ENCODE measurements around the gene RPTOR. TPM values are rescaled to one million over a fixed set of nuclear protein-coding genes. Genes with fewer than 3 reads are reported as not detected.
A peak's percentile ranks its signal among the peaks of the same experiment; 100 is the strongest.

Gene RPTOR
- total RNA-seq, 1 donor from 2014 or later: 62.4 TPM

DNA sequence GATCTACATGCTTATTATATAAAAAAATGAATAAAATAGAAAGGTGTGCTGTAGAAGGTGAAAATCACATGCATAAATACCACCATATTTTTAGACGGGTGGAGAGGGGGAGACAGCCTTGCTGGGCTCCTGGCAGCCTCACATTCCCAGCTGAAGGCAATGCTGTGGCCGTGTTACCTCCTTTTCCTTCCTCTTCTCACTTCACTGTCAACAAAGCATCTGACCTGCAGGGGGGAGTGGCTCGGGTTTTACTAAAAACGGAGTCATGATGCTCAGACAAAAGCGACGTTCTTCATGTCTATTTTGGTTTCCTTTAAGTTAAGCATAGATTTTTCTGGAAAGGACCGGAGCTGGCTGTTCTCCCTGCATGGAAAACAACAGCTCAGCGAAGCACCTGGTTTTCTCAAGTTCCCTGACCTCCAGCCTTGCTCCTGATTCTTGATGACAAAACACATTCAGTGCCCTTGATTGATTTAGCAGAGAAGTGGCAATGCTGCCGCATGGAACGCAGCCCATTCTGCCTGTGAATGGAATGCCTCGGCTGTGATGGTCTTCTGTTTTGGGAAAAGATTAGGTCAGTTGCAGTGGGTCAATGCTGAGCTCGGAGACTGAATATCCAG, 5.5 kb upstream of the RPTOR start:
- H3K4me1 Mint-ChIP-seq (ENCODE audit: low read depth): peaks cover 9% of the 10 kb centered on the region
- no peaks in the 10 kb centered on the region for H3K36me3 Mint-ChIP-seq (ENCODE audit: low read depth)
- peaks cover 8% of the 10 kb centered on the region for H3K27me3 Mint-ChIP-seq (ENCODE audit: low read depth)
- intact Hi-C loops (cut with micrococcal nuclease): no loop called here
- H3K9me3 Mint-ChIP-seq: no peaks in the 10 kb centered on the region
- DNase-seq (ENCODE audit: low spot score): no peak
- no peak overlapping the region for H3K27ac Mint-ChIP-seq
- H3K4me3 Mint-ChIP-seq (ENCODE audit: low read depth): no peak overlapping the region

GRCh38 chr17:80545499-80545826, 825 bp downstream of the RPTOR start:
- no peaks in the 10 kb centered on the region for H3K27me3 Mint-ChIP-seq (ENCODE audit: low read depth)
- no peaks in the 10 kb centered on the region for H3K9me3 Mint-ChIP-seq
- peaks cover 25% of the 10 kb centered on the region for H3K4me1 Mint-ChIP-seq (ENCODE audit: low read depth)
- peaks cover 7% of the 10 kb centered on the region for H3K36me3 Mint-ChIP-seq (ENCODE audit: low read depth)
- peak overlapping the region; percentile 94 for H3K27ac Mint-ChIP-seq
- DNase-seq (ENCODE audit: low spot score): no peak
- intact Hi-C loops (cut with micrococcal nuclease): loop anchor here (10.0 kb wide), 1 partner anchor 131 kb away; the partner anchor contains the start of gene ENDOV
- peak overlapping the region; percentile 93 for H3K4me3 Mint-ChIP-seq (ENCODE audit: low read depth)

GRCh38 chr17:80546267-80546666, 1.6 kb downstream of the RPTOR start:
- Mint-ChIP-seq H3K36me3 (ENCODE audit: low read depth) (peaks cover 7% of the 10 kb centered on the region), H3K4me1 (ENCODE audit: low read depth) (peaks cover 25% of the 10 kb centered on the region), H3K27me3 (ENCODE audit: low read depth) (no peaks in the 10 kb centered on the region), H3K27ac (peak overlapping the region; percentile 94), H3K4me3 (ENCODE audit: low read depth) (peak overlapping the region; percentile 93), H3K9me3 (no peaks in the 10 kb centered on the region)
- no peak for DNase-seq (ENCODE audit: low spot score)
- intact Hi-C loops (cut with micrococcal nuclease): loop anchor here (10.0 kb wide), 1 partner anchor 131 kb away; the partner anchor contains the start of gene ENDOV

DNA sequence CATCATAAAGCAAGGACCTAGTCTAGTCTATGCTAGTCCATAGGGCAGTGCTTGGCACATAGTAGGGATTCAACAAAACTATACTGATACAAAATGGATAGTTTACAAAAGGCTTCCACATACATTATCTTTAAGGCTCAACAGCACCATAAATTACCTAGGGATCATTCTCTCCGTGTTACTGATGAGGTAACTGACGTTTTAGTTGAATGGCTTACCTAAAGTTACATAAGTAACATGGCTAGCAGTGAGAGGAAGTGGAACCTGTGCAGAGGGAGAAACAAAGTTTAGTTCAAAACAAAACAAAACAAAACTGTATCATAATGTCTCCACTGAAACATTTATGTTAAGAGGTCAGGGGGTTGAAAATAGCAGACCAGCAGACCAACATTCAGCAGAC, 7.9 kb downstream of the RPTOR start:
- Mint-ChIP-seq H3K4me3 (ENCODE audit: low read depth) (no peak overlapping the region), H3K27me3 (ENCODE audit: low read depth) (no peaks in the 10 kb centered on the region), H3K27ac (no peak overlapping the region), H3K9me3 (no peaks in the 10 kb centered on the region), H3K36me3 (ENCODE audit: low read depth) (peaks cover 11% of the 10 kb centered on the region), H3K4me1 (ENCODE audit: low read depth) (peaks cover 5% of the 10 kb centered on the region)
- no peak for DNase-seq (ENCODE audit: low spot score)
- intact Hi-C loops (cut with micrococcal nuclease): no loop called here

DNA sequence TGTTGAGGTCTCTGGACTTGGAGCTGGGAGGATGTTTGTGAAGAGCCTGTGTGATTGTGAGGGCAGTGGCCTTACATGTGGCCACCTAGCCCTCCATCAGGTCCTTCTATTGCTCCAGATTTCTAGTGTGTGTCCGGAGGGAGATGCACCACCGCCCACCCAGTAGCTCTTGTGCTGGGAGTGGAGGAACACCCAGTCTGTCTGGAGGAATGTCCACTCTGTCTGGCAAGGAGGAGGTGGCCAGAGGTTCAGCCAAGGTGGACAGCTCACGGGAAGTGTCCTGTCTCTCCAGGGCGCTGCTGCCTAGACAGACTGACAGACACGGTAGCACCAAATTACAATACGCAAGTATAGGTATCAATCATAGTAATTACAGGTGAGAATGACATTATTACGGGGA, 10.6 kb downstream of the RPTOR start:
- intact Hi-C loops (cut with micrococcal nuclease): no loop called here
- H3K4me1 Mint-ChIP-seq (ENCODE audit: low read depth): peaks cover 3% of the 10 kb centered on the region
- H3K27me3 Mint-ChIP-seq (ENCODE audit: low read depth): no peaks in the 10 kb centered on the region
- no peak overlapping the region for H3K4me3 Mint-ChIP-seq (ENCODE audit: low read depth)
- H3K9me3 Mint-ChIP-seq: no peaks in the 10 kb centered on the region
- H3K36me3 Mint-ChIP-seq (ENCODE audit: low read depth): peaks cover 13% of the 10 kb centered on the region
- DNase-seq (ENCODE audit: low spot score): no peak
- no peak overlapping the region for H3K27ac Mint-ChIP-seq

DNA sequence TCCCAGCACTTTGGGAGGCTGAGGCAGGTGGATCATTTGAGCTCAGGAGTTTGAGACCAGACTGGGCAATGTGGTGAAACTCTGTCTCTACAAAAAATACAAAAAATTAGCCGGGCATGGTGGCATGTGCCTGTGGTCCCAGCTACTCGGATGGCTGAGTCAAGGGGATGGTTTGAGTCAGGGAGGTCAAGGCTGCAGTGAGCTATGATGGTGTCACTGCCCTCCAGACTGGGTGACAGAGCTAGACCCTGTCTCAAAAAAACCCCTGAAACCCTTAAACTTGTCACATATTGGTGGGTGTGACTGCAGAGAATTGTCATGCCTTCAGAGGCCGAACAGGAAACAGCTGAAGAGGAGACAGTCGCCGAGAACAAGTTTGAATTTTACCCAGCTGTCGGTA, 13.4 kb downstream of the RPTOR start:
- no peaks in the 10 kb centered on the region for H3K27me3 Mint-ChIP-seq (ENCODE audit: low read depth)
- H3K36me3 Mint-ChIP-seq (ENCODE audit: low read depth): peaks cover 16% of the 10 kb centered on the region
- H3K4me3 Mint-ChIP-seq (ENCODE audit: low read depth): no peak overlapping the region
- H3K27ac Mint-ChIP-seq: no peak overlapping the region
- DNase-seq (ENCODE audit: low spot score): no peak
- H3K4me1 Mint-ChIP-seq (ENCODE audit: low read depth): no peaks in the 10 kb centered on the region
- no peaks in the 10 kb centered on the region for H3K9me3 Mint-ChIP-seq
- intact Hi-C loops (cut with micrococcal nuclease): no loop called here

DNA sequence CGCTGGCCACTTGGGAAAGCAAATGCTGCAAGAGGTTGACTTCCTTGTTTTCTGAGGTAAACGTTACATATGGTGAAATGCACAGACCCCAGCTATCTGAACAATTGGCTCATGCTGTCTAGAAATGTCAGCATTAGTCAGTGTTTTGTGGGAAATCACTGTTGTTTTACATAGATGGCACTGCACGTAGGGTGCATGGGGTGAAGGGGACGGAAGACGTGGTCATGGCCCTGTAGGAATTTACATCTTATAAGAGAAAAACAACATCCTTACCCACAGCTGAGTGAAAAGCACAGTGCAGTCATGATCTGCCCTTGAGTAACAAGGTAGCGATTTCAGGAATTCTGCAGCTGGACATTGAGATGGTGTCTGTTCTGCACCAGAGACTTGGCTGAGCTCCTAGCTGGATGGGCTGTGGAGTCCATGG, 15.2 kb downstream of the RPTOR start:
- Mint-ChIP-seq H3K27me3 (ENCODE audit: low read depth) (no peaks in the 10 kb centered on the region), H3K36me3 (ENCODE audit: low read depth) (peaks cover 16% of the 10 kb centered on the region), H3K27ac (no peak overlapping the region), H3K4me3 (ENCODE audit: low read depth) (no peak overlapping the region), H3K9me3 (no peaks in the 10 kb centered on the region), H3K4me1 (ENCODE audit: low read depth) (no peaks in the 10 kb centered on the region)
- no peak for DNase-seq (ENCODE audit: low spot score)
- intact Hi-C loops (cut with micrococcal nuclease): no loop called here

- intact Hi-C loops (cut with micrococcal nuclease): no loop called here
- no peak for DNase-seq (ENCODE audit: low spot score)
- Mint-ChIP-seq H3K27me3 (ENCODE audit: low read depth) (no peaks in the 10 kb centered on the region), H3K4me3 (ENCODE audit: low read depth) (no peak overlapping the region), H3K27ac (no peak overlapping the region), H3K36me3 (ENCODE audit: low read depth) (peaks cover 6% of the 10 kb centered on the region), H3K9me3 (no peaks in the 10 kb centered on the region), H3K4me1 (ENCODE audit: low read depth) (no peaks in the 10 kb centered on the region)
Observed at GRCh38 chr17:80561541-80562114, 17.0 kb downstream of the RPTOR start.

DNA sequence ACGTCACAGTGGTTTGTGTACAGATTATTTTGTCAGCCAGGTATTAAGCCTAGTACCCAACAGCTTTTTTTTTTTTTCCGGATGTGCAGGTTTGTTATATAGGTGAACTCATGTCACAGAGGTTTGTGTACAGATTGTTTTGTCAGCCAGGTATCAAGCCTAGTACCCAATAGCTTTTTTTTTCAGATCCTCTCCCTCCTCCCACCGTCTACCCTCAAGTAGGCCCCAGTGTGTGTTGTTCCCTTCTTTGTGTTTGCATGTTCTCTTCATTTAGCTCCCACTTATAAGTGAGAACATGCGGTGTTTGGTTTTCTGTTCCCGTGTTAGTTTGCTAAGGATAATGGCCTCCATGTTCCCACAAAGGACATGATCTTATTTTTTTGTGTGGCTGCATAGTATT, 19.9 kb downstream of the RPTOR start:
- Mint-ChIP-seq H3K4me1 (ENCODE audit: low read depth) (peaks cover 3% of the 10 kb centered on the region), H3K4me3 (ENCODE audit: low read depth) (no peak overlapping the region), H3K36me3 (ENCODE audit: low read depth) (peaks cover 8% of the 10 kb centered on the region), H3K27me3 (ENCODE audit: low read depth) (no peaks in the 10 kb centered on the region), H3K9me3 (no peaks in the 10 kb centered on the region), H3K27ac (no peak overlapping the region)
- intact Hi-C loops (cut with micrococcal nuclease): no loop called here
- no peak for DNase-seq (ENCODE audit: low spot score)

DNA sequence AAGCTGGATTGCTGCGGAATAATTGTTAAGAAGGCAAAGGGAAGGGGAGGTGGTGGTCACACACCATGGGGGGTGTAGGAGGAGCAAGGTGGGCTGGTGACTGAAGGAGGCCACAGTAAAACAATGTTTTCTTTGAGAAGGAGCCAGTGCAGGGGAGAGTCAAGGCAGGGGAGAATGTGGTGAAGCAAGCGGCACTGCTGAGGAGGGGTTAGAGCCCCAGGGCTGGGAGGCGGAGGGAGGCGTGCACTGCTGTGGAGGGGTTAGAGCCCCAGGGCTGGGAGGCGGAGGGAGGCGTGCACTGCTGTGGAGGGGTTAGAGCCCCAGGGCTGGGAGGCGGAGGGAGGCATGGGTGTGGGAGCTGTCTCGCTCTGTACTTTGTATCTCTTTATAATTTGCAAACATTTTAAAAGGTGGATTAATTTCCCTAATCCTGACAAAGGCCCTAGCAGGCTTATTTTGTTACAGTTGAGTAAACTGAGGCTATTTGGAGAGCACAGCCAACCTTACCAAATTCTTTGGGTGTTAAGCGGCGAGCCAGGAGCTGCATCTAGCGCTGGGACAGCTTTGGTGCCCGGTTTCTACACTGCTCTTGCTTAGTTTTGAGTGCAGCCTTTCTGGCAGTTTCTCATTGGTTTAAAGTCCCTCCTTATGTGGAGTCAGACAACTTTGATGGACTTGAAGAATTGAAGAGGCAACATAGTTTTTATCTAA, 20.9 kb downstream of the RPTOR start:
- H3K4me3 Mint-ChIP-seq (ENCODE audit: low read depth): no peak overlapping the region
- no peak for DNase-seq (ENCODE audit: low spot score)
- H3K27ac Mint-ChIP-seq: no peak overlapping the region
- no peaks in the 10 kb centered on the region for H3K27me3 Mint-ChIP-seq (ENCODE audit: low read depth)
- peaks cover 8% of the 10 kb centered on the region for H3K36me3 Mint-ChIP-seq (ENCODE audit: low read depth)
- no peaks in the 10 kb centered on the region for H3K9me3 Mint-ChIP-seq
- intact Hi-C loops (cut with micrococcal nuclease): no loop called here
- H3K4me1 Mint-ChIP-seq (ENCODE audit: low read depth): peaks cover 7% of the 10 kb centered on the region

GRCh38 chr17:80566054-80566400, 21.4 kb downstream of the RPTOR start:
- Mint-ChIP-seq H3K27ac (no peak overlapping the region), H3K4me1 (ENCODE audit: low read depth) (peaks cover 7% of the 10 kb centered on the region), H3K4me3 (ENCODE audit: low read depth) (no peak overlapping the region), H3K27me3 (ENCODE audit: low read depth) (no peaks in the 10 kb centered on the region), H3K9me3 (no peaks in the 10 kb centered on the region), H3K36me3 (ENCODE audit: low read depth) (peaks cover 10% of the 10 kb centered on the region)
- DNase-seq (ENCODE audit: low spot score): no peak
- intact Hi-C loops (cut with micrococcal nuclease): no loop called here

GRCh38 chr17:80568246-80568645, 23.6 kb downstream of the RPTOR start:
- H3K36me3 Mint-ChIP-seq (ENCODE audit: low read depth): peaks cover 18% of the 10 kb centered on the region
- no peaks in the 10 kb centered on the region for H3K27me3 Mint-ChIP-seq (ENCODE audit: low read depth)
- no peak overlapping the region for H3K27ac Mint-ChIP-seq
- no peak overlapping the region for H3K4me3 Mint-ChIP-seq (ENCODE audit: low read depth)
- intact Hi-C loops (cut with micrococcal nuclease): no loop called here
- no peaks in the 10 kb centered on the region for H3K9me3 Mint-ChIP-seq
- no peak for DNase-seq (ENCODE audit: low spot score)
- peaks cover 14% of the 10 kb centered on the region for H3K4me1 Mint-ChIP-seq (ENCODE audit: low read depth)

GRCh38 chr17:80569924-80570323, 25.3 kb downstream of the RPTOR start:
- H3K27me3 Mint-ChIP-seq (ENCODE audit: low read depth): no peaks in the 10 kb centered on the region
- intact Hi-C loops (cut with micrococcal nuclease): loop anchor here (10.0 kb wide), 1 partner anchor 415 kb away; no protein-coding TSS in a partner anchor
- peaks cover 18% of the 10 kb centered on the region for H3K36me3 Mint-ChIP-seq (ENCODE audit: low read depth)
- peaks cover 14% of the 10 kb centered on the region for H3K4me1 Mint-ChIP-seq (ENCODE audit: low read depth)
- no peak overlapping the region for H3K4me3 Mint-ChIP-seq (ENCODE audit: low read depth)
- no peak overlapping the region for H3K27ac Mint-ChIP-seq
- no peak for DNase-seq (ENCODE audit: low spot score)
- H3K9me3 Mint-ChIP-seq: no peaks in the 10 kb centered on the region
